OCI-LY3 (cell line): ENCODE results near the gene PDE4D.

ENCODE experiments used
- CTCF ChIP-seq: fragments of 200-600, 300-600 bp; sonication (generic); IDR thresholded peaks from 2 replicates; pipeline ENCODE4 v1.5.1; 2014; ENCODE audit warnings: antibody characterized with exemption, low read length, low read depth
- EZH2phosphoT487 ChIP-seq: fragments of 200-600 bp; shearing (Covaris generic); IDR thresholded peaks from 2 replicates; pipeline ENCODE4 v1.6.1; 2018; ENCODE audit warnings: antibody characterized with exemption, mixed run types, low read depth

DNA sequence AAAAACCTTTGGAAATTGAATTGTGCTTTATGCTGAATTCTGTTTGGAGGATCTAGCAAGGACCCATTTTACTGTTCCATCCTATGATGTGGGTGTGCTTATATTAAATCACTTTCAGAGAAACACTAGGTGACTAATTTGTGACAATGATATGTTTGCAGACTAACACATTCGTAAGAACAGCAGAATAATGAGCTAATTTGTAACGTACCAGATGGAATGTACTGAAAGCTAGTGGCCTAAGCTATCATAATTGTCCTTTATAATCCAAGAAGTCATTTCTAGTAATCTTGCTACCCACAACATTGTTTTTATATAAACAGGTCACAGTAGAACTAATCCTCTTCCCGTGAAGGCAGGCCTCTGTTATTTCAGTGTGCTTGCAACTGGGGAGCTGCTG, 292.5 kb downstream of the PDE4D start:
- TF ChIP-seq CTCF, result no peak
- TF ChIP-seq EZH2phosphoT487, result no peak
